UCSD-AML1 (cell line): ENCODE data around the gene ATP2B1.
"Not testable (repeated sequence)": the region's sequence is repeated elsewhere in the genome, so short reads cannot be mapped to it uniquely, and the experiment has no call there.

Source experiments
- DNase-seq: peaks from one replicate; lab custom pipeline; 2025; ENCODE audit not compliant: unreplicated experiment; lab: John Stamatoyannopoulos, UW

Gene ATP2B1

GRCh38 chr12:89717759-89718523, 9.3 kb upstream of the ATP2B1 start:
- DNase-seq: no peak

DNA sequence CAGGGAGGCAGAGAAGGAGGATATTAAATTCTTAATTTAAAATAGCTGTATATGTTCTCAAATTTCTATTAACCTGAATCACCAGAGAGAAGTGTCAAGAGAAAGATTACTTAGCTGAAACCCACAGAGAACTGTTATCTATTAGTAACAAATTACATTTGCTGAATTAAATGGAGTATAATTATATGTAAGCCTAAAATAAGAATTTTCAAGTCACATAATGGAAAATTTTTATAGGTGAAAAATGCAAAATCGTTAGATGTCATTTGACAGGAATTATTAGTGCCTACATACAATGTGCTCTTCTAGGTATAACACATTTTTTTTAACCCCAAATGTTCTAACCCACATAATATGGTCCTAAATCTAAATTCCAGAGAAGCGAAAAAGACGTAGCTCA, 4.1 kb upstream of the ATP2B1 start:
- DNase-seq: no peak

GRCh38 chr12:89710873-89711750, 2.5 kb upstream of the ATP2B1 start:
- no peak for DNase-seq

DNA sequence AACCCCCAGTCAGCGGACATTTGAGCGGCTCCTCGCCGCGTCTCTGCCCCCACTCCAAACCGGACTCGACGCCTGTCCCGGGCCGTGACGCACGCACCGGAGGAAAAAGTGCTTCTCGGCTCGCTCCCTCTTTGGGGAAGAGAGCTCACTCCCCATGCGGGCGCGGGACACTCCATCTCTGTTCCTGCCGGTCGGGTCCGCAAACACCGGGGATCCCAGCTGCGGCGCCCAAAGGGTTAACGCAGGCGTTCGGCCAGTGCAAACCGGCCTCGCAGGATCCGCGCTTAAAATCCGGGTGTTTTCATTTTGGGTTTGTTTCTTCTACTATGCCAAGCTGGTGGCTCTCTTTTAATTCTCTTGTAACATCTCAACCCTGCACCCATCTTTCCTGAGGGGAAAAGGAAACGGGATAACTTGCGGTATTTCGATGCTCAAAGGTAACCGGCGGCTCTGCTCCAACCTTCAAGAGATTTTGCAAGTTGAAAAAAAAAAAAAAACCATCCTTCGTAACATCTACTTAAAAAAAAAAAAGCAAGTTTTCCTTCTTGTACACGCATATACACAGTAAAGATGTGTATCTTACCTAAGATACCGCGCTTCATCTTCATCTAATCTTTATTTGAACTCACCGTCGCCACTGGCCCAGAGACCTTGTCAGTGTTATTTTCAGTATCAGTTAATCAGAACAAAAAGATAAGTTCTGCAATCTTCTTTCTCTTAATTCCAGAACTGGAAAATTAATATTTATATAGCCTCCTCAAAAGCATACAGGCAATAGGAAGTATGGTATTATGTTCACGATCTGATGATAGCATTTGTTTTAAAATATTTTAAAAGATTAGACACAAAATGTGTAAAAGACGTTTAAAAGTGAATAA, 1.6 kb upstream of the ATP2B1 start:
- peak; percentile 73 for DNase-seq

DNA sequence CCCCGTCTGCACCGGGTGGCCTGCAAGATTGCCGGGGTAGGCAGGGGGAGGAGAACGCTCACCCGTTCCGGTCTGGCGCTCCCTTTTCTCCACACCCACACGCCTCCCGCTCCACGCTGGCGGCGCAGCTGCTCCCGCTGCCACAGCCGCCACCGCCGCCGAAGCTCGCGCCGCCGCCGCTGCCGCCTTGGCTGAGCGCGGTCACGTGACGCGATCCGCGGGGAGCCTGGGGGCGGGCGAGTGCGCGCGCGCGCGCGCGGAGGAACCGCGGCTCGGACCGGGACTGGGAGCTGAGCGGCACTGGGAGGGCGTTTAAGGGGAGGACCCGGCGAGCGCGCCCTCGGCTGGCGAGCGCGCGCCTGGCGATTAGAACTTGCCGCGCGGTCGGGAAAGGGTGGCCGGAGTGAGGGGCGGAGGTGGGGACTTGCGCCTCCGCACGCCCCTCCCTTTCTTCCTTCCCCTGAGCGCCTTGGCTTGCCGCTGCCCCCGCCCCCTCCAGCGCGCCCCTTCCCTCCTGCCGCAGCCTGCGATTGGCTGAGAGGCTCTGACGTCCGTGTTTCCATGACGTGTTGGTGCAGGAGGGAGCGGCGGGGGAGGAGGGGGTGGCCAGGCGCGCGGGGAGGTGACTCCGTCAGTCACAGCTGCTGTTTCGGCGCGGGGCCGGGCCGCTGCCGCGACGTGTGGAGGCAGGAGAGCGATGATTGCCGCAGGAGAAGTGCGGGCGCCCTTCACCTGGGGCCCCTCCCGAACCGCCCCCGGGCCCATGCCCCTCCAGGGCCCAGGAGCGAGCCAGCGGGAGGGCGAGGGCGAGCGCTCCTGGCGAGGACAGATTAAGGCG, 738 bp upstream of the ATP2B1 start:
- DNase-seq: peak; percentile 98

GRCh38 chr12:89707703-89708564, 704 bp downstream of the ATP2B1 start:
- DNase-seq: peak; percentile 48

GRCh38 chr12:89706986-89707702, 1.5 kb downstream of the ATP2B1 start:
- no peak for DNase-seq

GRCh38 chr12:89706551-89706950, 2.1 kb downstream of the ATP2B1 start:
- no peak for DNase-seq

- DNase-seq: no peak
These were observed 4.2 kb downstream of the ATP2B1 start for GRCh38 chr12:89704457-89704856.

DNA sequence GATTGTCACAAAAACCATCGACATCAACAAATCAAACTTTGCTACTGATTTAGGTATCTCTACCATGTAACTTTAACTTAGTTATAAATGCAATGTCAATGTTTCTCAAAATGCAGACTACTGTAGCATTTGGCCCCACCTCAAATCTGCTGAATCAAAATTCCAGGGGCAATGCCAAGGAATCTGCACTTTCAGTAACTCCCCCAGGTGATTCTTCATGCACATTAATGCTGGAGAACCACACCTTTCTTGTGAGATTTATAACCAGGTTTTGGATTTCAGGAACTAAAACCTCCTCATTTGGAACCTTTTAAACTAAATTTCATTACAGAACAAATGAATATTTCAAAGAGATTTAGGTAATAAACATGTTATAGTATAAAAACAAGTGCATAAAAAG, 4.9 kb downstream of the ATP2B1 start:
- no peak for DNase-seq

DNA sequence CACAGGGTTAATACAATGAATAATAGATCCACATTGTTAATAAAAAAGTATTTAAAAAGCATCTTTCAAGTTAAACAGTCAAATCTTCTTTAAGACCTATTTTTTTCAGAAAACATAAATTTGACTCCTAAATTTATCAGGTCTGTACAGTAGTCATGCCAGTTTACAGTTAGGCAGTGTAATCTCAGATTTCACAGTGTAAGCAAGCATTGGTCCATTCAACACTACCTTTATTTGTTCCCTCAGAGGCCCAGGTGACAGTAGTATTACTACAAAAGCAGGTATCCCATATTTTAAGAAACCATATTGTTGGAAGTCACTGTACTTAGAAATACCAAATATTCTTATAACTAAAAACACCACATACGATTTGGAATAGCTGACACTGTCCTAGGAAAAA, 6.1 kb downstream of the ATP2B1 start:
- no peak for DNase-seq

- no peak for DNase-seq
These were observed 6.9 kb downstream of the ATP2B1 start for GRCh38 chr12:89701606-89702206.

GRCh38 chr12:89700191-89700810, 8.3 kb downstream of the ATP2B1 start:
- no peak for DNase-seq

- DNase-seq: no peak
These were observed 10.0 kb downstream of the ATP2B1 start for GRCh38 chr12:89698607-89699006.

DNA sequence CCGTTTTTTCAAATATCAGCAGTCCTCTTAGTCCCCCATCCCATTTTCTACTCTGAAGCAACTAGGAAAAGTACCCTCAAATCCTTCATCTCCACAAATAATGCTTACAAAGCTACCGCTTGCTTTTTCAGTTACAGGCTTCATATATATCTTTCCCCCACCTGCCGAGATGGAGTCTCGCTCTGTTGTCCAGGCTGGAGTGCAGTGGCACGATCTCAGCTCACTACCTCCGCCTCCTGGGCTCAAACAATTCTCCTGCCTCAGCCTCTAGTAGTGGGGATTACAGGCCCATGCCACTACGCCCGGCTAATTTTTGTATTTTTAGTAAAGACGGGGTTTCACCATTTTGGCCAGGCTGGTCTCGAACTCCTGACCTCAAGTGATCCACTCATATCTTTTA, 10.9 kb downstream of the ATP2B1 start:
- DNase-seq: not testable (repeated sequence)

GRCh38 chr12:89697296-89697695, 11.3 kb downstream of the ATP2B1 start:
- DNase-seq: no peak

DNA sequence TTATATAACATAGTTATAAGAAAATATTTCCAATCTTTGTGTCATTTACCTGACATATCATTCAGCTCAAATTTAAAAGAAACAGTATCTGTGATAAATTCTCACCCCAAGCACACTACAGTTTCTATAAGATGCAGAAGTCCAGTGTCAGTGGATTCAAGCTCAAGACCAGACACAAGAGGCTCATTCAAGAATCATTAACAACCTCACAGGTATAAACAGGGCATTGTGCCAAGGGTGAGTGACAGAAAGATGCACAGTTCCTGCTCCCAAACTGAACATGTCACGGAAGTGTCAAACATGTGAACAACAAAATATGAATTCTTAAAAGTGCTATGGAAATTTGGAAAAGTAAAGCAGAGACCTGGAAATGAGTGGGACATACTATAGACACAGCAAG, 12.8 kb downstream of the ATP2B1 start:
- DNase-seq: no peak

- no peak for DNase-seq
These were observed 13.5 kb downstream of the ATP2B1 start for GRCh38 chr12:89695100-89695499.
